Thoracic aorta (tissue), 2 donors: ENCODE measurements around the gene KRT71. TPM values are rescaled to one million over a fixed set of nuclear protein-coding genes. Genes with fewer than 3 reads are reported as not detected.

Experiments
- ATAC-seq: fragments of 150-250 bp; one replicate; pipeline ENCODE4 v1.8.0; 2017; ENCODE audit warnings: low read depth; ENCODE audit not compliant: insufficient number of reproducible peaks, low FRiP score
- DNase-seq: peaks from one replicate; pipeline ENCODE4 v3.0.0-alpha.2; 2020; ENCODE audit warnings: low spot score
- H3K27ac ChIP-seq, 2 donors: fragments of 200-600 bp; sonication (generic); 1 replicate in 1 of 2; 2 replicates in 1 of 2; pipeline ENCODE4 v1.5.1; 2016; ENCODE audit warnings: mild to moderate bottlenecking in 2 of 2, moderate library complexity in 2 of 2
- H3K27me3 ChIP-seq: fragments of 200-600 bp; sonication (generic); replicated peaks from 2 replicates; pipeline ENCODE4 v1.6.0; 2016; ENCODE audit warnings: mild to moderate bottlenecking; ENCODE audit not compliant: insufficient read depth
- H3K36me3 ChIP-seq: fragments of 200-600 bp; sonication (generic); one replicate; pipeline ENCODE4 v1.5.1; 2016
- H3K4me1 ChIP-seq, 2 donors: fragments of 200-600 bp; sonication (generic); 1 replicate in 1 of 2; 2 replicates in 1 of 2; pipeline versions ENCODE4 v1.5.1 to v1.6.0; 2016; ENCODE audit warnings: low read depth in 2 of 2, mild to moderate bottlenecking in 1 of 2; ENCODE audit not compliant: control insufficient read depth in 1 of 2
- H3K4me3 ChIP-seq: fragments of 200-600 bp; sonication (generic); 2 replicates; pipeline ENCODE4 v1.5.1; 2016; ENCODE audit warnings: mild to moderate bottlenecking
- H3K9me3 ChIP-seq: fragments of 200-600 bp; sonication (generic); 2 replicates; pipeline ENCODE4 v1.5.1; 2016
- CTCF ChIP-seq: fragments of 200-600 bp; sonication (generic); IDR thresholded peaks from one replicate; pipeline ENCODE4 v1.5.1; 2019; ENCODE audit warnings: antibody characterized with exemption
- total RNA-seq, 2 donors: library from RNA; depleted of rRNA; stranded (reverse); fragments of >200 nt; gene quantifications; one replicate each; pipeline versions ENCODE4 v1.1.0 to v1.2.3, GENCODE V29; 2016

Gene KRT71
- total RNA-seq, 2 donors from 2014 or later, result not detected

GRCh38 chr12:52517005-52517835 lies 35.7 kb downstream of the KRT71 start:
- no peak for TF ChIP-seq CTCF
- ATAC-seq, result no peak
- H3K36me3 ChIP-seq, result no peaks in the 10 kb centered on the region
- DNase-seq, result no peak
- H3K27ac ChIP-seq, result no peak overlapping the region
- H3K9me3 ChIP-seq, result no peaks in the 10 kb centered on the region
- no peaks in the 10 kb centered on the region for H3K27me3 ChIP-seq
- peaks cover 0 to 3% of the 10 kb centered on the region in 2 donors for H3K4me1 ChIP-seq
- H3K4me3 ChIP-seq, result no peak overlapping the region

- Histone ChIP-seq H3K27me3 (no peaks in the 10 kb centered on the region), H3K36me3 (no peaks in the 10 kb centered on the region), H3K27ac (no peak overlapping the region), H3K9me3 (no peaks in the 10 kb centered on the region), H3K4me3 (no peak overlapping the region), H3K4me1 (peaks cover 0 to 3% of the 10 kb centered on the region in 2 donors)
- no peak for DNase-seq
- TF ChIP-seq CTCF, result no peak
- no peak for ATAC-seq
These were observed 36.8 kb downstream of the KRT71 start for GRCh38 chr12:52515927-52516831.

GRCh38 chr12:52515319-52515646 lies 37.7 kb downstream of the KRT71 start:
- H3K27me3 ChIP-seq, result no peaks in the 10 kb centered on the region
- H3K4me3 ChIP-seq, result no peak overlapping the region
- no peak for DNase-seq
- H3K4me1 ChIP-seq, result no peaks in the 10 kb centered on the region
- H3K27ac ChIP-seq, result no peak overlapping the region
- TF ChIP-seq CTCF, result no peak
- ATAC-seq, result no peak
- H3K9me3 ChIP-seq, result peaks cover 4% of the 10 kb centered on the region
- no peaks in the 10 kb centered on the region for H3K36me3 ChIP-seq

GRCh38 chr12:52514471-52515318 lies 38.2 kb downstream of the KRT71 start:
- DNase-seq, result no peak
- H3K4me1 ChIP-seq, result no peaks in the 10 kb centered on the region
- no peak overlapping the region for H3K27ac ChIP-seq
- H3K27me3 ChIP-seq, result no peaks in the 10 kb centered on the region
- ATAC-seq, result no peak
- peaks cover 4% of the 10 kb centered on the region for H3K9me3 ChIP-seq
- H3K36me3 ChIP-seq, result no peaks in the 10 kb centered on the region
- TF ChIP-seq CTCF, result no peak
- H3K4me3 ChIP-seq, result no peak overlapping the region
